Mesothelial cell of epicardium (in vitro differentiated cells): ENCODE data around the gene CEP104. TPM values are rescaled to one million over a fixed set of nuclear protein-coding genes. Genes with fewer than 3 reads are reported as not detected.

Source experiments
- DNase-seq, 2 experiments: peaks; one replicate each; pipeline ENCODE4 v3.0.0; 2021; ENCODE audit warnings: low spot score in 2 of 2; ENCODE audit not compliant: unreplicated experiment in 2 of 2
- H3K27ac Mint-ChIP-seq: 2 replicates; pipeline ENCODE4 v1.8.0; 2021; ENCODE audit warnings: mixed read lengths
- H3K27me3 Mint-ChIP-seq: 2 replicates; pipeline ENCODE4 v1.8.0; 2021; ENCODE audit warnings: low read depth, mixed read lengths
- H3K36me3 Mint-ChIP-seq: 2 replicates; pipeline ENCODE4 v1.8.0; 2021; ENCODE audit warnings: mixed read lengths
- H3K4me1 Mint-ChIP-seq: 2 replicates; pipeline ENCODE4 v1.8.0; 2021; ENCODE audit warnings: mixed read lengths
- H3K4me3 Mint-ChIP-seq: 2 replicates; pipeline ENCODE4 v1.8.0; 2021; ENCODE audit warnings: mild to moderate bottlenecking, moderate library complexity, mixed read lengths
- H3K9me3 Mint-ChIP-seq: 2 replicates; pipeline ENCODE4 v1.8.0; 2021; ENCODE audit warnings: mixed read lengths
- CTCF ChIP-seq: fragments of 200-600 bp; sonication (generic); IDR thresholded peaks from one replicate; pipeline ENCODE4 v1.5.0; 2021; ENCODE audit warnings: antibody characterized with exemption; ENCODE audit not compliant: unreplicated experiment
- total RNA-seq: library from RNA; stranded (reverse); gene quantifications from 3 replicates; pipeline ENCODE4 v1.2.1, GENCODE V29; 2021

The CEP104 gene
- total RNA-seq, 1 donor from 2014 or later, result 37.0 TPM

GRCh38 chr1:3904006-3904842 is 47.2 kb upstream of the CEP104 start:
- TF ChIP-seq CTCF, result no peak
- Mint-ChIP-seq H3K4me1 (peaks cover 2% of the 10 kb centered on the region), H3K4me3 (no peak overlapping the region), H3K9me3 (no peaks in the 10 kb centered on the region), H3K27me3 (peaks cover 8% of the 10 kb centered on the region), H3K27ac (no peak overlapping the region), H3K36me3 (no peaks in the 10 kb centered on the region)
- DNase-seq, result no peak

- Mint-ChIP-seq H3K27me3 (peaks cover 5% of the 10 kb centered on the region), H3K4me3 (no peak overlapping the region), H3K27ac (no peak overlapping the region)
These were observed 46.4 kb upstream of the CEP104 start for GRCh38 chr1:3903141-3904005.

GRCh38 chr1:3902571-3903091 is 45.6 kb upstream of the CEP104 start:
- Mint-ChIP-seq H3K27me3 (peaks cover 5% of the 10 kb centered on the region), H3K4me3 (no peak overlapping the region), H3K36me3 (peaks cover 10% of the 10 kb centered on the region), H3K4me1 (peaks cover 5% of the 10 kb centered on the region), H3K27ac (no peak overlapping the region), H3K9me3 (peaks cover 10% of the 10 kb centered on the region)
- TF ChIP-seq CTCF, result no peak
- DNase-seq, result no peak

More at GRCh38 chr1:3903141-3904005, 46.4 kb upstream of the CEP104 start:
- Mint-ChIP-seq H3K36me3 (peaks cover 3% of the 10 kb centered on the region), H3K4me1 (peaks cover 5% of the 10 kb centered on the region), H3K9me3 (peaks cover 7% of the 10 kb centered on the region)
- TF ChIP-seq CTCF, result no peak
- DNase-seq, result no peak

GRCh38 chr1:3902111-3902511 is 45.1 kb upstream of the CEP104 start:
- Mint-ChIP-seq H3K27me3 (peaks cover 4% of the 10 kb centered on the region), H3K9me3 (peaks cover 13% of the 10 kb centered on the region), H3K36me3 (peaks cover 13% of the 10 kb centered on the region), H3K27ac (no peak overlapping the region), H3K4me1 (peaks cover 5% of the 10 kb centered on the region), H3K4me3 (peak overlapping the region; percentile 90)
- no peak for DNase-seq
- no peak for TF ChIP-seq CTCF

GRCh38 chr1:3900969-3901529 is 44.0 kb upstream of the CEP104 start:
- peak overlapping the region; percentile 93 for H3K27ac Mint-ChIP-seq
- H3K9me3 Mint-ChIP-seq, result peaks cover 16% of the 10 kb centered on the region
- H3K4me3 Mint-ChIP-seq, result peak overlapping the region; percentile 90
- peaks cover 5% of the 10 kb centered on the region for H3K4me1 Mint-ChIP-seq
- peaks cover 19% of the 10 kb centered on the region for H3K36me3 Mint-ChIP-seq
- DNase-seq, result peak; percentile 84 to 91
- H3K27me3 Mint-ChIP-seq, result no peaks in the 10 kb centered on the region
- TF ChIP-seq CTCF, result no peak
